Fibroblast of mammary gland (primary cell): ENCODE data around the gene DNER.
"Not testable (repeated sequence)": the region's sequence is repeated elsewhere in the genome, so short reads cannot be mapped to it uniquely, and the experiment has no call there.

ENCODE experiments used
- DNase-seq: peaks from one replicate; pipeline ENCODE4 v3.0.0-alpha.2; 2010; ENCODE audit warnings: low read depth
- H3K4me3 ChIP-seq: 2 replicates; pipeline ENCODE4 v1.5.1; 2011; ENCODE audit warnings: low read depth, mild to moderate bottlenecking, low read length, moderate library complexity; ENCODE audit not compliant: control insufficient read depth
- TF ChIP-seq, protein P1 (sequence below): conservative IDR thresholded peaks from 2 replicates; pipeline ENCODE4 v1.5.1; 2011; ENCODE audit warnings: low read depth, low read length, inconsistent platforms; ENCODE audit not compliant: control insufficient read depth, insufficient read depth

DNER gene

DNA sequence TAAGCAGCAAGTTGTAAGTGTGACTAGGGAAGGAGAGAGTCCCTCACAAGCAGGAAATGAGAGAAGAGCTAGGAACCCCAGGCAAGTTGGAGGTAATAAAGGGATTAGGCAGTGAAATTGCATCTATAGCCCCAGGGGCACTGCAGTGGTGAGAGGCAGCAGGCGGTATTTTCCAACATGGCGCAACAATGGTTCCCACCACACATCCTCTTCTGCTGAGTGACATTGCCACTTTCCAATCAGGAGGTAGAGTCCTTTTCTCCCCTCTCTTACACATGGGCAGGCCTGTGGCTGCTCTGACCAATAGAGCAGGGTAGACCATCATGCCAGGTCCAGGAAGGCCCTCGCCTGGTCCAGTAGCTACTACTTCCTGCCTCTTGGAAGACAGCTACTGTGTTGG is 86.6 kb downstream of the DNER start:
- no peak for DNase-seq
- H3K4me3 ChIP-seq = no peak overlapping the region
- TF ChIP-seq, protein P1, sequence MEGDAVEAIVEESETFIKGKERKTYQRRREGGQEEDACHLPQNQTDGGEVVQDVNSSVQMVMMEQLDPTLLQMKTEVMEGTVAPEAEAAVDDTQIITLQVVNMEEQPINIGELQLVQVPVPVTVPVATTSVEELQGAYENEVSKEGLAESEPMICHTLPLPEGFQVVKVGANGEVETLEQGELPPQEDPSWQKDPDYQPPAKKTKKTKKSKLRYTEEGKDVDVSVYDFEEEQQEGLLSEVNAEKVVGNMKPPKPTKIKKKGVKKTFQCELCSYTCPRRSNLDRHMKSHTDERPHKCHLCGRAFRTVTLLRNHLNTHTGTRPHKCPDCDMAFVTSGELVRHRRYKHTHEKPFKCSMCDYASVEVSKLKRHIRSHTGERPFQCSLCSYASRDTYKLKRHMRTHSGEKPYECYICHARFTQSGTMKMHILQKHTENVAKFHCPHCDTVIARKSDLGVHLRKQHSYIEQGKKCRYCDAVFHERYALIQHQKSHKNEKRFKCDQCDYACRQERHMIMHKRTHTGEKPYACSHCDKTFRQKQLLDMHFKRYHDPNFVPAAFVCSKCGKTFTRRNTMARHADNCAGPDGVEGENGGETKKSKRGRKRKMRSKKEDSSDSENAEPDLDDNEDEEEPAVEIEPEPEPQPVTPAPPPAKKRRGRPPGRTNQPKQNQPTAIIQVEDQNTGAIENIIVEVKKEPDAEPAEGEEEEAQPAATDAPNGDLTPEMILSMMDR = no peak

DNA sequence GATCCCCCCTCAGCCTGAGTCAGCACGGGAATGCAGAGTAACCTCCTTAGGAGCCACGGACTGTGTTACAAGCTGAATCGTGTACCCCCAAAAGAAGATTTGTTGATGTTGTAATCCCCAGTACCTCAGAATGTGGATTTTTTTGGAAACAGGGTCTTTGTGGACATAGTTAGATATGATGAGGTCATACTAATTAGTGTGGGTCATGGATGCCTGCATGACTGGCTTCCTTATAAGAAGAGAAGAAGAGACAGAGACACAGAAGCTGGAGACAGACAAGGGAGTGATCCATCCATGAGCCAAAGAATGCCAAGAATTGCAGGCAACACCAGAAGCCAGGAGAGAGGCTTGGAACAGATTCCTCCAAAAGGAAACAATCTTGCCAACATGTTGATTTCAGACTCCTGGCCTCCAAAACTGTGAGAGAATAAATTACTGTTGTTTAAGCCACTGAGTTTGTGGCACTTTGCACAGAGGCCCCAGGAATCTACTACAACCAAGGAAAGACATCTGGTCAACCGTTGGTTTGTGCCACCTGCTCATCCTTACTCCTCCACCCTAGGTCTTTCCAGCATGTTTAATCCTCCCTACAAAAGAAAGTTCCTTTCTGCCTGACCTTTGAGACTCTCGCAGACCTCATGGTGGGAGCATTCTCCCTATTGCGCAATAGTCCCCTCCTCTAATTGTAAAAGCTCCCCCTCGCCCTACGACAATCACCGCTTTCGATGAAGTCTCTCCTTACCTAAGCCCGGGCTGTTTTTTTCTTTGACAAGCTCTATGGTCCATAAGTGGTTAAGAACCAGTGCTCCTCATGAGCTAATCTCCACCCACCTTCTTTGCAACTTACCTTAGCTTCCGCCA is 91.6 kb downstream of the DNER start:
- no peak for DNase-seq
- TF ChIP-seq, protein P1 = no peak
- no peak overlapping the region for H3K4me3 ChIP-seq

DNA sequence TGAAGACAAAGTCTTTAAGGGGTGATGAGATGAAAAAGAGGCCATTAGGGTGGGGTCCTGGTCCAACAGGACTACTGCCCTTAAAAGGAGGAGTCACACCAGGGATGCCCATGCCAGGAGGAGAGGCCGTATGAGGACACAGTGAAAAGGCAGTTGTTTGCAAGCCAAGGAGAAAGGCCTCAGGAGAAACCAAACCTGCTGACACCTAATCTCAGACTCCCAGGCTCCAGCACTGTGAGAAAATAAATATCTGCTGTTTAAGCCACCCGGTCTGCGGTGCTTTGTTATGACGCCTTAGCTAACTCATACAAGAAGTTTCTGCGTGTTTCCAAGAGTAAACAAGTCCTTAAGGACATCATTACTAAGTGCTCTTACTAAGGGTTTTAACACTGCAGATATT is 93.6 kb downstream of the DNER start:
- no peak for DNase-seq
- TF ChIP-seq, protein P1 = no peak
- no peak overlapping the region for H3K4me3 ChIP-seq

- no peak for DNase-seq
- no peak overlapping the region for H3K4me3 ChIP-seq
These were observed 94.1 kb downstream of the DNER start for GRCh38 chr2:229620289-229620688.

GRCh38 chr2:229616433-229616832 is 97.9 kb downstream of the DNER start:
- TF ChIP-seq, protein P1 = no peak
- no peak for DNase-seq

More at GRCh38 chr2:229620289-229620688, 94.1 kb downstream of the DNER start:
- TF ChIP-seq, protein P1 = no peak

DNA sequence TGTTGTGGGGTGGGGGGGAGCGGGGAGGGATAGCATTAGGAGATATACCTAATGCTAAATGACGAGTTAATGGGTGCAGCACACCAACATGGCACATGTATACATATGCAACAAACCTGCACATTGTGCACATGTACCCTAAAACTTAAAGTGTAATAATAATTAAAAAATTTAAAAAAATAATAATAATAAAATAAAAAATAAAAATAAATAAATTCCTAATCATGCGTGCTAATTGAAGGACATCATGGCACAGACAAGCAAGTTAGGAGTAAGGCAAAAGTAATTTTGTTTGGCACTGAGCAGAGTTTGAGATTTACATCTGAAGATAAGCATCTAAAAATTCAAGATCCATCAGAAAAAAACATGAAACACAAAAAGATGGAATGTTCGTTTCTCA is 100.3 kb downstream of the DNER start:
- DNase-seq, H3K4me3 ChIP-seq: not testable (repeated sequence)

More at GRCh38 chr2:229616433-229616832, 97.9 kb downstream of the DNER start:
- H3K4me3 ChIP-seq = no peak overlapping the region

- no peak for DNase-seq
- no peak overlapping the region for H3K4me3 ChIP-seq
- TF ChIP-seq, protein P1 = no peak
These were observed 101.9 kb downstream of the DNER start for GRCh38 chr2:229612384-229612971.
